CD4-positive, alpha-beta memory T cell (primary cell): ENCODE data around the gene PTPRA. TPM values are rescaled to one million over a fixed set of nuclear protein-coding genes. Genes with fewer than 3 reads are reported as not detected.
"Not testable (repeated sequence)": the region's sequence is repeated elsewhere in the genome, so short reads cannot be mapped to it uniquely, and the experiment has no call there.

Source experiments
- CTCF ChIA-PET: fragments of 350-600 bp; sonication (Branson Sonifier 250); formaldehyde crosslinking; loops from one replicate; lab custom pipeline; 2021; ENCODE audit warnings: inconsistent platforms; ENCODE audit not compliant: partially characterized antibody; lab: Charles Lee
- POLR2A ChIA-PET: fragments of 350-600 bp; sonication (Branson Sonifier 250); formaldehyde crosslinking; loops from one replicate; lab custom pipeline; 2021; ENCODE audit not compliant: partially characterized antibody; lab: Charles Lee
- DNase-seq, 5 donors: peaks; one replicate each; pipeline versions ENCODE4 v3.0.0 to v3.0.0-alpha.2; 2020 to 2022; ENCODE audit warnings: mixed read lengths in 1 of 5
- H3K27ac ChIP-seq: one replicate; pipeline ENCODE4 v1.7.0; 2013; ENCODE audit warnings: low read depth, low read length
- H3K27me3 ChIP-seq: 2 replicates; pipeline ENCODE4 v1.7.0; 2013; ENCODE audit warnings: mild to moderate bottlenecking, low read length, moderate library complexity; ENCODE audit not compliant: insufficient read depth
- H3K36me3 ChIP-seq: 2 replicates; pipeline ENCODE4 v1.7.0; 2013; ENCODE audit warnings: mild to moderate bottlenecking, low read length, moderate library complexity; ENCODE audit not compliant: insufficient read depth
- H3K4me1 ChIP-seq: 2 replicates; pipeline ENCODE4 v1.7.0; 2013; ENCODE audit warnings: mild to moderate bottlenecking, low read length, moderate library complexity; ENCODE audit not compliant: insufficient read depth
- H3K4me3 ChIP-seq, 2 donors: one replicate each; pipeline ENCODE4 v1.7.0; 2013; ENCODE audit warnings: low read length in 2 of 2, mild to moderate bottlenecking in 1 of 2
- H3K9me3 ChIP-seq, 2 donors: one replicate each; pipeline ENCODE4 v1.7.0; 2013; ENCODE audit warnings: low read length in 2 of 2, control low read depth in 1 of 2; ENCODE audit not compliant: control insufficient read depth in 1 of 2
- H3K27ac Mint-ChIP-seq, 7 donors: one replicate each; pipeline ENCODE4 v1.8.0; 2020 to 2021; ENCODE audit warnings: mixed read lengths in 7 of 7, mild to moderate bottlenecking in 6 of 7, inconsistent platforms in 3 of 7, moderate library complexity in 3 of 7
- H3K27me3 Mint-ChIP-seq, 2 donors: one replicate each; pipeline ENCODE4 v1.8.0; 2020 to 2021; ENCODE audit warnings: mixed read lengths in 2 of 2
- H3K36me3 Mint-ChIP-seq, 2 donors: one replicate each; pipeline ENCODE4 v1.8.0; 2020 to 2021; ENCODE audit warnings: mixed read lengths in 2 of 2, inconsistent platforms in 1 of 2, mild to moderate bottlenecking in 1 of 2
- H3K4me1 Mint-ChIP-seq, 4 donors: one replicate each; pipeline ENCODE4 v1.8.0; 2020 to 2021; ENCODE audit warnings: mixed read lengths in 4 of 4, mild to moderate bottlenecking in 1 of 4
- H3K4me3 Mint-ChIP-seq, 8 donors: one replicate each; pipeline ENCODE4 v1.8.0; 2020 to 2021; ENCODE audit warnings: mixed read lengths in 8 of 8, mild to moderate bottlenecking in 7 of 8, moderate library complexity in 6 of 8, inconsistent platforms in 3 of 8
- H3K9me3 Mint-ChIP-seq, 8 donors: one replicate each; pipeline ENCODE4 v1.8.0; 2020 to 2021; ENCODE audit warnings: mixed read lengths in 8 of 8, mild to moderate bottlenecking in 5 of 8, inconsistent platforms in 3 of 8, moderate library complexity in 1 of 8
- intact Hi-C: fragments of 100-400 bp; cut with micrococcal nuclease; formaldehyde crosslinking; loops from one replicate; pipeline ENCODE4 v1.15.1; 2023
- polyA plus RNA-seq, 2 donors: library from polyadenylated mRNA; unstranded; fragments of 300-500 nt; fragmentation: Illumina TruSeq; gene quantifications; one replicate each; pipeline ENCODE4 v1.2.3, GENCODE V29; 2021
- total RNA-seq, 2 experiments: library from RNA; stranded (reverse); gene quantifications; one replicate each; pipeline ENCODE4 v1.2.3, GENCODE V29; 2021

The PTPRA gene
- total and polyA plus RNA-seq, 4 experiments from 2014 or later: 24.8 to 87.8 (median 64.7) TPM

GRCh38 chr20:2891343-2891742 is 18.1 kb downstream of the PTPRA start:
- ChIA-PET CTCF (no interaction called here), POLR2A (no interaction called here)
- peaks cover 0 to 8% (median 1%) of the 10 kb centered on the region in 8 donors for H3K9me3 Mint-ChIP-seq
- intact Hi-C loops: no loop called here
- DNase-seq: no peak
- H3K36me3 Mint-ChIP-seq: peaks cover 12 to 14% of the 10 kb centered on the region in 2 donors
- Histone ChIP-seq H3K27ac (no peak overlapping the region), H3K4me1 (peaks cover 38% of the 10 kb centered on the region), H3K9me3 (no peaks in the 10 kb centered on the region), H3K27me3 (no peaks in the 10 kb centered on the region), H3K4me3 (no peak overlapping the region), H3K36me3 (no peaks in the 10 kb centered on the region)
- peaks cover 41 to 61% (median 53%) of the 10 kb centered on the region in 4 donors for H3K4me1 Mint-ChIP-seq
- no peaks in the 10 kb centered on the region for H3K27me3 Mint-ChIP-seq
- peak overlapping the region in 1 of 8 donors; percentile 16 for H3K4me3 Mint-ChIP-seq
- H3K27ac Mint-ChIP-seq: peak overlapping the region in 2 of 7 donors; percentile 25 to 61

- POLR2A ChIA-PET: no interaction called here
- H3K27ac ChIP-seq: no peak overlapping the region
- H3K4me1 Mint-ChIP-seq: peaks cover 46 to 65% (median 56%) of the 10 kb centered on the region in 4 donors
- H3K36me3 Mint-ChIP-seq: peaks cover 20 to 21% of the 10 kb centered on the region in 2 donors
- H3K27me3 ChIP-seq: no peaks in the 10 kb centered on the region
- H3K9me3 Mint-ChIP-seq: peaks cover 0 to 8% (median 1%) of the 10 kb centered on the region in 8 donors
- H3K27me3 Mint-ChIP-seq: no peaks in the 10 kb centered on the region
- H3K9me3 ChIP-seq: no peaks in the 10 kb centered on the region
- no peak for DNase-seq
- H3K36me3 ChIP-seq: no peaks in the 10 kb centered on the region
- CTCF ChIA-PET: interaction anchor here (0.7 to 1.1 kb wide), 2 partner anchors 14 kb away, joined by 3 read pairs; no protein-coding TSS in a partner anchor
- peak overlapping the region in 1 of 7 donors; percentile 24 for H3K27ac Mint-ChIP-seq
- no peak overlapping the region for H3K4me3 ChIP-seq
- intact Hi-C loops: no loop called here
- H3K4me1 ChIP-seq: peaks cover 31% of the 10 kb centered on the region
- H3K4me3 Mint-ChIP-seq: no peak overlapping the region
Measured at GRCh38 chr20:2892376-2892775, 19.1 kb downstream of the PTPRA start.

- Mint-ChIP-seq H3K27ac (no peak overlapping the region), H3K4me1 (peaks cover 38 to 58% (median 48%) of the 10 kb centered on the region in 4 donors), H3K4me3 (no peak overlapping the region), H3K36me3 (peaks cover 20 to 21% of the 10 kb centered on the region in 2 donors), H3K9me3 (peaks cover 0 to 8% (median 1%) of the 10 kb centered on the region in 8 donors), H3K27me3 (no peaks in the 10 kb centered on the region)
- no peaks in the 10 kb centered on the region for H3K27me3 ChIP-seq
- no peaks in the 10 kb centered on the region for H3K36me3 ChIP-seq
- ChIA-PET CTCF (no interaction called here), POLR2A (no interaction called here)
- peaks cover 18% of the 10 kb centered on the region for H3K4me1 ChIP-seq
- H3K4me3 ChIP-seq: no peak overlapping the region
- no peaks in the 10 kb centered on the region for H3K9me3 ChIP-seq
- intact Hi-C loops: no loop called here
- no peak for DNase-seq
- H3K27ac ChIP-seq: no peak overlapping the region
Measured at GRCh38 chr20:2894221-2894620, 20.9 kb downstream of the PTPRA start.

- H3K27me3 ChIP-seq, H3K27ac ChIP-seq, DNase-seq, H3K27ac Mint-ChIP-seq, intact Hi-C loops, H3K4me3 ChIP-seq, CTCF ChIA-PET, H3K4me3 Mint-ChIP-seq, H3K9me3 ChIP-seq, H3K9me3 Mint-ChIP-seq, POLR2A ChIA-PET, H3K36me3 ChIP-seq, H3K27me3 Mint-ChIP-seq: not testable (repeated sequence)
- H3K4me1 Mint-ChIP-seq: peaks cover 36 to 59% (median 47%) of the 10 kb centered on the region in 4 donors
- H3K4me1 ChIP-seq: peaks cover 19% of the 10 kb centered on the region
- H3K36me3 Mint-ChIP-seq: peaks cover 20 to 23% of the 10 kb centered on the region in 2 donors
Measured at GRCh38 chr20:2895154-2895553, 21.9 kb downstream of the PTPRA start.

- Mint-ChIP-seq H3K4me3 (no peak overlapping the region), H3K36me3 (peaks cover 12 to 17% of the 10 kb centered on the region in 2 donors), H3K27ac (peak overlapping the region in 1 of 7 donors; percentile 51), H3K4me1 (peaks cover 25 to 48% (median 39%) of the 10 kb centered on the region in 4 donors), H3K27me3 (no peaks in the 10 kb centered on the region), H3K9me3 (peaks cover 0 to 6% (median under 1%) of the 10 kb centered on the region in 8 donors)
- ChIA-PET POLR2A (no interaction called here), CTCF (no interaction called here)
- no peaks in the 10 kb centered on the region for H3K27me3 ChIP-seq
- no peaks in the 10 kb centered on the region for H3K36me3 ChIP-seq
- H3K27ac ChIP-seq: no peak overlapping the region
- no peak overlapping the region for H3K4me3 ChIP-seq
- no peak for DNase-seq
- no peaks in the 10 kb centered on the region for H3K9me3 ChIP-seq
- intact Hi-C loops: no loop called here
- H3K4me1 ChIP-seq: peaks cover 23% of the 10 kb centered on the region
Measured at GRCh38 chr20:2899243-2899642, 26.0 kb downstream of the PTPRA start.

GRCh38 chr20:2900845-2901592 is 27.7 kb downstream of the PTPRA start:
- Histone ChIP-seq H3K9me3 (no peaks in the 10 kb centered on the region), H3K36me3 (no peaks in the 10 kb centered on the region), H3K27ac (no peak overlapping the region), H3K4me3 (no peak overlapping the region), H3K27me3 (no peaks in the 10 kb centered on the region), H3K4me1 (peaks cover 23% of the 10 kb centered on the region)
- intact Hi-C loops: no loop called here
- Mint-ChIP-seq H3K27ac (peak overlapping the region in 2 of 7 donors; percentile 12 to 73), H3K9me3 (peaks cover 0 to 3% (median 0%) of the 10 kb centered on the region in 8 donors), H3K4me1 (peaks cover 25 to 54% (median 43%) of the 10 kb centered on the region in 4 donors), H3K27me3 (no peaks in the 10 kb centered on the region), H3K36me3 (peaks cover 10 to 12% of the 10 kb centered on the region in 2 donors), H3K4me3 (peak overlapping the region in 4 of 8 donors; percentile 12 to 47 (median 33))
- ChIA-PET CTCF (interaction anchor here (0.6 to 0.7 kb wide), 2 partner anchors 18 to 36 kb away, joined by 3 to 4 read pairs; no protein-coding TSS in a partner anchor), POLR2A (no interaction called here)
- DNase-seq: no peak

- intact Hi-C loops: no loop called here
- no peak overlapping the region for H3K4me3 ChIP-seq
- ChIA-PET POLR2A (no interaction called here), CTCF (interaction anchor here (0.6 kb wide), 1 partner anchor 56 kb away, joined by 3 read pairs; no protein-coding TSS in a partner anchor)
- Mint-ChIP-seq H3K4me3 (peak overlapping the region in 1 of 8 donors; percentile 5), H3K27me3 (no peaks in the 10 kb centered on the region), H3K27ac (peak overlapping the region in 1 of 7 donors; percentile 2), H3K36me3 (peaks cover 0 to 4% of the 10 kb centered on the region in 2 donors), H3K9me3 (no peaks in the 10 kb centered on the region), H3K4me1 (peaks cover 16 to 45% (median 35%) of the 10 kb centered on the region in 4 donors)
- no peaks in the 10 kb centered on the region for H3K36me3 ChIP-seq
- no peak overlapping the region for H3K27ac ChIP-seq
- H3K4me1 ChIP-seq: peaks cover 23% of the 10 kb centered on the region
- H3K9me3 ChIP-seq: no peaks in the 10 kb centered on the region
- no peak for DNase-seq
- H3K27me3 ChIP-seq: no peaks in the 10 kb centered on the region
Measured at GRCh38 chr20:2902291-2902690, 29.0 kb downstream of the PTPRA start.
